HEK293 (cell line): Measurements from ENCODE around the gene RFX2.
A peak's percentile ranks its signal among the peaks of the same experiment; 100 is the strongest.

Experiments
- CTCF ChIA-PET: fragments of 350-600 bp; formaldehyde crosslinking; extraction: SDS; loops from one replicate; lab custom pipeline; 2021; ENCODE audit warnings: antibody characterized with exemption; lab: Yijun Ruan, JAX
- POLR2A ChIA-PET: fragments of 300-600 bp; formaldehyde crosslinking; extraction: SDS; loops from one replicate; lab custom pipeline; 2020; ENCODE audit warnings: antibody characterized with exemption, inconsistent platforms; lab: Yijun Ruan, JAX
- H3K27ac ChIP-seq: fragments of 200-500 bp; sonication (Bioruptor generic); 2 replicates; pipeline ENCODE4 v1.5.1; 2014; ENCODE audit warnings: low read depth, low read length, control low read depth, inconsistent platforms; ENCODE audit errors: extremely low read depth
- H3K36me3 ChIP-seq, 2 experiments: fragments of 200-500 bp in 1 of 2; sonication (Bioruptor generic) in 1 of 2; 1 replicate in 1 of 2; 2 replicates in 1 of 2; pipeline ENCODE4 v1.5.1; 2014 to 2017; ENCODE audit warnings: inconsistent platforms in 2 of 2, low read length in 2 of 2; ENCODE audit not compliant: control insufficient read depth in 2 of 2, insufficient read depth in 1 of 2
- H3K4me1 ChIP-seq: fragments of 200-500 bp; sonication (Bioruptor generic); 2 replicates; pipeline ENCODE4 v1.5.1; 2014; ENCODE audit warnings: mild to moderate bottlenecking, low read length, inconsistent platforms; ENCODE audit not compliant: control insufficient read depth, insufficient read depth
- H3K4me3 ChIP-seq: 2 replicates; pipeline ENCODE4 v1.5.1; 2011; ENCODE audit warnings: low read depth, mild to moderate bottlenecking, control low read depth, low read length, moderate library complexity
- H3K9me3 ChIP-seq: fragments of 200-500 bp; sonication (Bioruptor generic); 2 replicates; pipeline ENCODE4 v1.5.1; 2014; ENCODE audit warnings: low read depth, low read length, inconsistent platforms; ENCODE audit not compliant: control insufficient read depth, insufficient read depth
- BCL11B ChIP-seq: fragments of 450-650 bp; formaldehyde crosslinking; IDR thresholded peaks from 2 replicates; pipeline ENCODE4 v1.5.1; 2016; ENCODE audit warnings: low read depth, missing biosample characterization, missing genetic modification characterization
- CTCF ChIP-seq: fragments of 450-650 bp; formaldehyde crosslinking; IDR thresholded peaks from 2 replicates; pipeline ENCODE4 v1.5.1; 2016; ENCODE audit warnings: missing biosample characterization, missing genetic modification characterization
- GLIS1 ChIP-seq: fragments of 450-650 bp; formaldehyde crosslinking; IDR thresholded peaks from 2 replicates; pipeline ENCODE4 v1.5.1; 2016; ENCODE audit warnings: missing biosample characterization, missing genetic modification characterization
- KLF17 ChIP-seq: fragments of 450-650 bp; formaldehyde crosslinking; IDR thresholded peaks from 2 replicates; pipeline ENCODE4 v1.5.1; 2016; ENCODE audit warnings: missing biosample characterization, missing genetic modification characterization
- OSR2 ChIP-seq: fragments of 450-650 bp; formaldehyde crosslinking; IDR thresholded peaks from 2 replicates; pipeline ENCODE4 v1.5.1; 2016; ENCODE audit warnings: missing biosample characterization, missing genetic modification characterization
- PRDM4 ChIP-seq: fragments of 450-650 bp; formaldehyde crosslinking; IDR thresholded peaks from 2 replicates; pipeline ENCODE4 v1.5.1; 2017; ENCODE audit warnings: missing biosample characterization, missing genetic modification characterization
- TSHZ1 ChIP-seq: fragments of 450-650 bp; formaldehyde crosslinking; IDR thresholded peaks from 2 replicates; pipeline ENCODE4 v1.5.1; 2016; ENCODE audit warnings: missing biosample characterization, missing genetic modification characterization, borderline replicate concordance
- ZEB2 ChIP-seq: fragments of 450-650 bp; formaldehyde crosslinking; IDR thresholded peaks from 2 replicates; pipeline ENCODE4 v1.5.1; 2016; ENCODE audit warnings: missing biosample characterization, missing genetic modification characterization
- ZFP37 ChIP-seq: fragments of 450-650 bp; formaldehyde crosslinking; IDR thresholded peaks from 2 replicates; pipeline ENCODE4 v1.5.1; 2016; ENCODE audit warnings: missing biosample characterization, missing genetic modification characterization
- ZNF140 ChIP-seq: fragments of 450-650 bp; formaldehyde crosslinking; IDR thresholded peaks from 2 replicates; pipeline ENCODE4 v1.5.1; 2016; ENCODE audit warnings: missing biosample characterization, missing genetic modification characterization
- ZNF174 ChIP-seq: fragments of 450-650 bp; formaldehyde crosslinking; IDR thresholded peaks from 2 replicates; pipeline ENCODE4 v1.5.0; 2017; ENCODE audit warnings: missing biosample characterization, mild to moderate bottlenecking, missing genetic modification characterization
- ZNF280C ChIP-seq: fragments of 450-650 bp; formaldehyde crosslinking; IDR thresholded peaks from 2 replicates; pipeline ENCODE4 v1.5.1; 2016; ENCODE audit warnings: missing biosample characterization, missing genetic modification characterization
- ZNF37A ChIP-seq: fragments of 450-650 bp; IDR thresholded peaks from 2 replicates; pipeline ENCODE4 v1.5.1; 2018; ENCODE audit warnings: missing biosample characterization, missing genetic modification characterization
- ZNF391 ChIP-seq: fragments of 450-650 bp; formaldehyde crosslinking; IDR thresholded peaks from 2 replicates; pipeline ENCODE4 v1.5.1; 2016; ENCODE audit warnings: low read depth, missing biosample characterization, missing genetic modification characterization, borderline replicate concordance
- ZNF416 ChIP-seq: fragments of 450-650 bp; formaldehyde crosslinking; IDR thresholded peaks from 2 replicates; pipeline ENCODE4 v1.5.1; 2016; ENCODE audit warnings: missing biosample characterization, missing genetic modification characterization
- ZNF664 ChIP-seq: fragments of 450-650 bp; formaldehyde crosslinking; IDR thresholded peaks from 2 replicates; pipeline ENCODE4 v1.5.1; 2016; ENCODE audit warnings: missing biosample characterization, missing genetic modification characterization
- ZNF776 ChIP-seq: fragments of 450-650 bp; formaldehyde crosslinking; IDR thresholded peaks from 2 replicates; pipeline ENCODE4 v1.5.0; 2017; ENCODE audit warnings: missing biosample characterization, missing genetic modification characterization, borderline replicate concordance
- ZNF830 ChIP-seq: fragments of 450-650 bp; IDR thresholded peaks from 2 replicates; pipeline ENCODE4 v1.5.0; 2018; ENCODE audit warnings: missing biosample characterization, missing genetic modification characterization, low read depth, mild to moderate bottlenecking, moderate library complexity

RFX2 gene

GRCh38 chr19:5977785-5978605 is 132.3 kb downstream of the RFX2 start, which contains the start of gene RANBP3 (continued):
- TF ChIP-seq TSHZ1 (tag by site-specific recombination) (no peak), ZNF391 (tag by site-specific recombination) (peak; percentile 38; the same call in 1 of the 2 replicates), ZEB2 (tag by site-specific recombination) (peak; percentile 81), PRDM4 (peak; percentile 20; the same call in 1 of the 2 replicates), ZNF664 (tag by site-specific recombination) (no peak), ZNF174 (no peak), ZNF280C (no peak)

- ChIA-PET POLR2A (interaction anchor here (0.6 to 2.7 kb wide), 8 partner anchors 9 to 290 kb away, joined by 3 to 13 read pairs (median 8); partner anchors contain the start of genes NDUFA11 and VMAC), CTCF (interaction anchor here (0.8 to 4.9 kb wide), 5 partner anchors 9 to 173 kb away, joined by 3 to 41 read pairs (median 4); partner anchors contain the start of gene NRTN)
- no peaks in the 10 kb centered on the region for H3K9me3 ChIP-seq
- H3K27ac ChIP-seq, result peak overlapping the region; percentile 91
- H3K4me1 ChIP-seq, result peaks cover 11% of the 10 kb centered on the region
- peaks cover 5 to 37% of the 10 kb centered on the region in 2 experiments; a peak in 2 of 3 replicates for H3K36me3 ChIP-seq
- H3K4me3 ChIP-seq, result peak overlapping the region; percentile 98
- no peak for TF ChIP-seq OSR2
- 0 out of 2 replicates have a peak, but pooled peaks have one; percentile 58 for TF ChIP-seq ZFP37
- 0 out of 2 replicates have a peak, but pooled peaks have one; percentile 12 for TF ChIP-seq KLF17 (tag by site-specific recombination)
Measured at GRCh38 chr19:5977222-5977784, 133.0 kb downstream of the RFX2 start.

GRCh38 chr19:5976768-5977167 is 133.5 kb downstream of the RFX2 start:
- POLR2A ChIA-PET, result interaction anchor here (2.1 to 2.2 kb wide), 2 partner anchors 11 to 73 kb away, joined by 10 to 12 read pairs; partner anchors contain the start of genes NDUFA11 and VMAC
- H3K36me3 ChIP-seq, result peaks cover 5 to 41% of the 10 kb centered on the region in 2 experiments; a peak in 2 of 3 replicates
- no peak for TF ChIP-seq GLIS1 (tag by site-specific recombination)
- TF ChIP-seq ZNF830 (tag by site-specific recombination), result no peak
- no peak for TF ChIP-seq CTCF (tag by site-specific recombination)
- TF ChIP-seq ZNF37A (tag by site-specific recombination), result no peak
- no peak for TF ChIP-seq ZNF776
- no peak for TF ChIP-seq ZNF416
- no peak for TF ChIP-seq BCL11B
- no peak for TF ChIP-seq ZNF140

More at GRCh38 chr19:5976768-5977167, 133.5 kb downstream of the RFX2 start:
- Histone ChIP-seq H3K4me1 (peaks cover 11% of the 10 kb centered on the region), H3K9me3 (no peaks in the 10 kb centered on the region), H3K4me3 (peak overlapping the region; percentile 98), H3K27ac (no peak overlapping the region)
- CTCF ChIA-PET, result interaction anchor here (0.8 to 1.2 kb wide), 2 partner anchors 9 to 11 kb away, joined by 4 read pairs; no protein-coding TSS in a partner anchor
